Skeletal muscle satellite cell (primary cell): ENCODE data around the gene FOXK2.
"Not testable (repeated sequence)": the region's sequence is repeated elsewhere in the genome, so short reads cannot be mapped to it uniquely, and the experiment has no call there.

ENCODE experiments used
- H3K27me3 ChIP-seq: 2 replicates; pipeline ENCODE4 v1.7.0; 2013; ENCODE audit warnings: low read length; ENCODE audit not compliant: control insufficient read depth, insufficient read depth
- H3K36me3 ChIP-seq: 2 replicates; pipeline ENCODE4 v1.7.0; 2013; ENCODE audit warnings: mild to moderate bottlenecking, control low read depth, low read length; ENCODE audit not compliant: insufficient read depth
- H3K4me1 ChIP-seq: 2 replicates; pipeline ENCODE4 v1.7.0; 2013; ENCODE audit warnings: low read length; ENCODE audit not compliant: control insufficient read depth, insufficient read depth
- H3K4me2 ChIP-seq: 2 replicates; pipeline ENCODE4 v1.7.0; 2013; ENCODE audit warnings: mild to moderate bottlenecking, low read length
- H3K4me3 ChIP-seq: 2 replicates; pipeline ENCODE4 v1.7.0; 2013; ENCODE audit warnings: low read length
- H3K9ac ChIP-seq: 2 replicates; pipeline ENCODE4 v1.7.0; 2013; ENCODE audit warnings: mild to moderate bottlenecking, low read depth, low read length, moderate library complexity
- H3K9me3 ChIP-seq: replicated peaks from 2 replicates; pipeline ENCODE4 v1.7.0; 2013; ENCODE audit warnings: mild to moderate bottlenecking, control low read depth, low read length

FOXK2 gene

DNA sequence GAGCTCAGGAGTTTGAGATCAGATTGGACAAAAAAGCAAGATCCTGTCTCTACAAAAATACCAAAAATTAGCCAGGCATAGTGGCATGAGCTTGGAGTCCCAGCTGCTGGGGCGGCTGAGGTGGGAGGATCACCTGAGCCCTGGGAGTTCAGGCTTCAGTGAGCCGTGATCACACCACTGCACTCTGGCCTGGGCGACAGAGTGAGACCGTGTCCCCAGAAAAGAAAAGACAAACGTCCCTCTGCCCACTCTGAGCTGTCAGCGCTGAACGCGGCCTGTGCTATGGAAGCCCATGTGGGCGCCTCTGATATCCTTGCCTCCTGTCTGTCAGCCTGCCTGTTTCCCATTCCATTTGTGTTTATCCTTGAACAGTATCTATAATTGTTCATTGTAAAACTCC is 50.7 kb downstream of the FOXK2 start:
- no peak overlapping the region for H3K4me2 ChIP-seq
- peaks cover 73% of the 10 kb centered on the region for H3K36me3 ChIP-seq
- H3K4me1 ChIP-seq = peaks cover 20% of the 10 kb centered on the region
- no peak overlapping the region for H3K9ac ChIP-seq
- H3K9me3 ChIP-seq = no peaks in the 10 kb centered on the region
- no peaks in the 10 kb centered on the region for H3K27me3 ChIP-seq
- H3K4me3 ChIP-seq = no peak overlapping the region

DNA sequence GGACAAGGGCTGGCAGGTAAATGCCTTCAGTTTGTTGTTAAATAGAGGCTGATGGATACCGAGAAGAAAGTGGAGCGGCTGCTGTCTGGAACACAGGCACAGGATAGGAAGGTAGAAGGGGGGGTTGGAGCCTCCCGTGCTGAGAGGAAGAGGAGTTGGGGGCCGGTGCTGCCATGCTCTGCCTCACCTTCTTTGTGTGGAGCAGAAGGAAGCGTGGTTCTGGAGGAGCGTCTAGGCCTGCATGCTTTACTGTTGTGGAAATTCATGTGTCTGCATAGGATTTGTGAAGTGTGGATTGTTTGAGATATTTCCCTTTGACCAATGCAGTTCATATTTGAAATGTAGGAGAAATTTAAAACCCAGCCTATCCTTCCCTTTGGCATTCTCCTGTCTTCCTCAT is 52.3 kb downstream of the FOXK2 start:
- H3K4me1 ChIP-seq = peaks cover 12% of the 10 kb centered on the region
- no peaks in the 10 kb centered on the region for H3K27me3 ChIP-seq
- no peak overlapping the region for H3K4me3 ChIP-seq
- no peak overlapping the region for H3K9ac ChIP-seq
- H3K36me3 ChIP-seq = peaks cover 67% of the 10 kb centered on the region
- no peak overlapping the region for H3K4me2 ChIP-seq
- no peaks in the 10 kb centered on the region for H3K9me3 ChIP-seq

DNA sequence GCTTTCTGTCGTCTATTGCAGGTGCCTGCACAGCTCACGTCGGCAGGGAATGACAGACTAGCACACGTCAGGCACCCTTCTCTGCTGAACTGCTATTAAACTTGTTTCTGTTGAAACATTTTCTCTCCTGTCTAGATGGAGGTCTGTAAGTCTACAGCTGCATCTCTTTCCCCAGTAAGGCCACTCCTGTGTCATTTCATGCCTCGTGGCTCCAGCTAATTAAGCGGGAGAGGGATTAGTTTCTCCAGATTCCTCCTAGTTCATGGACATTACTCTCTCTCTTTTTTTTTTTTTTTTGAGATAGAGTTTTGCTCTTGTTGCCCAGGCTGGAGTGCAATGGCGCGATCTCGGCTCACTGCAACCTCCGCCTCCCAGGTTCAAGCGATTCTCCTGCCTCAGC is 54.5 kb downstream of the FOXK2 start:
- no peak overlapping the region for H3K4me3 ChIP-seq
- no peaks in the 10 kb centered on the region for H3K27me3 ChIP-seq
- no peak overlapping the region for H3K4me2 ChIP-seq
- no peaks in the 10 kb centered on the region for H3K9me3 ChIP-seq
- peaks cover 63% of the 10 kb centered on the region for H3K36me3 ChIP-seq
- no peak overlapping the region for H3K9ac ChIP-seq
- H3K4me1 ChIP-seq = peaks cover 2% of the 10 kb centered on the region

DNA sequence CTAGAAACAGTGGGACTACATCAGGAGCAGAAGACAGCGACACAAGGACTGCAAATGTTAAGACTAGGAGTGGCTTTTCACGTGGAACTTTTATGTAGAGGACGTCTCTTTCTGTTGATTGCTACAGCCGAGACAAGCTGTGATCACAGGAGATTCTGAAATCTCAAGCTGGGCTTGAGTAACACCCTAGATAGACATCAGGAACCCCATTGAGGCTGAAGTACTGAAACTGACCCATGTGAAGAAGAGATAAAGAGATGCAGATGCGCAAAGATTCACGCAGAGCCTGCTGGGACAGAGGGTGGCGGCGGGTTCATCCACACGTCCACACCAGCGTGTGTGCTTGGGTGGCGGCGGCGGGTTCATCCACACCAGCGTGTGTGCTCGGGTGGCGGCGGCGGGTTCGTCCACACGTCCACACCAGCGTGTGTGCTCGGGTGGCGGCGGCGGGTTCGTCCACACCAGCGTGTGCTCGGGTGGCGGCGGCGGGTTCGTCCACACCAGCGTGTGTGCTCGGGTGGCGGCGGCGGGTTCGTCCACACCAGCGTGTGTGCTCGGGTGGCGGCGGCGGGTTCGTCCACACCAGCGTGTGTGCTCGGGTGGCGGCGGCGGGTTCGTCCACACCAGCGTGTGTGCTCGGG is 56.2 kb downstream of the FOXK2 start:
- H3K9ac ChIP-seq, H3K9me3 ChIP-seq, H3K4me2 ChIP-seq, H3K4me3 ChIP-seq, H3K4me1 ChIP-seq, H3K27me3 ChIP-seq: not testable (repeated sequence)
- peaks cover 50% of the 10 kb centered on the region for H3K36me3 ChIP-seq

DNA sequence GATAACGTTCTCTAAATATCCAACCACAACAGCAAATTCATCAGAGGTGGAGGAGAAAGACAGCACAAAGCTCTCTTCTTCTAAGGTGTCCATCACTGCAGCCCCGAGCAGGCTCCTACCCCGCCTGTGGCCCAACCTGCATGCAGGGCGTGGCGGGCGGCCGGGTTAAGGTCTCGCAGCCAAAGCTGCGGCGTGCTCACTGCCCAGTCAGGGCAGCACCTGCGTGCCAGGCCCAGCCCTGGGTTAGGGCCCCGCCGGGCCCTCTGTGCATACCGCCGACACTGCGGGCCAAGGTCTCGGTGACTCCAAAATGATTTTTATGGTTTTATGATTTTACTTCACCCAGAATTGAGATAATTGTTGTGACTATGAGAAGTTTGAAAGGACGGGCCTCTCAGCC is 57.8 kb downstream of the FOXK2 start:
- Histone ChIP-seq H3K9ac (no peak overlapping the region), H3K27me3 (no peaks in the 10 kb centered on the region), H3K9me3 (no peaks in the 10 kb centered on the region), H3K36me3 (peaks cover 38% of the 10 kb centered on the region), H3K4me3 (no peak overlapping the region), H3K4me1 (no peaks in the 10 kb centered on the region), H3K4me2 (no peak overlapping the region)

DNA sequence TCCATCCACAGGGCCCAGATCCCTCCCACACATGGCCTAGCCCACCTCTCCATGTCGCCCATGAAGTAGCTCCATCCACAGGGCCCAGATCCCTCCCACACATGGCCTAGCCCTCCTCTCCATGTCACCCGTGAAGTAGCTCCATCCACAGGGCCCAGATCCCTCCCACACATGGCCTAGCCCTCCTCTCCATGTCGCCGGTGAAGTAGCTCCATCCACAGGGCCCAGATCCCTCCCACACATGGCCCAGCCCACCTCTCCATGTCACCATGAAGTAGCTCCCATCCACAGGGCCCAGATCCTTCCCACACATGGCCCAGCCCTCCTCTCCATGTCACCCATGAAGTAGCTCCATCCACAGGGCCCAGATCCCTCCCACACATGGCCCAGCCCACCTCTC is 60.4 kb downstream of the FOXK2 start:
- not testable (repeated sequence) for H3K27me3 ChIP-seq, H3K4me2 ChIP-seq, H3K4me1 ChIP-seq, H3K9me3 ChIP-seq, H3K9ac ChIP-seq, H3K4me3 ChIP-seq
- peaks cover 35% of the 10 kb centered on the region for H3K36me3 ChIP-seq

DNA sequence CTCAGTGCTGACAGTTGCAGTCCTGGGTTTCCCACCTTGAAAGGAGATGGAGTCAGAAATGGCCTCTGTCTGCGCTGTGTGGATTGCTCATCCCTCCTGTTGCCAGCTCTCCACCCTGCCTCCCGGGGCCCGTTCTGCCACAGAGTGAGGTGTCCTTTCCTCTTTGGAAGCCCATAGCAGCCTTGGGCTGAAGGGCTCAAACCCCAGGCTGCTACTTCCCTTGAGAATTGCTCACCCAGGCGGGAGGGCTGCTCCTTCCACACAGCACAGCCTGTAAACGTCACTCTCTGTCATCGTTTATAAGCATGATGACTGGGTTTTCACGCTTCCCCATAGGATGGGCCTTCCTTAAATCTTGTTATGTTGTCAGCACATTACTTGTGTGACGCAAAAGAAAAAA is 62.7 kb downstream of the FOXK2 start:
- H3K4me1 ChIP-seq = no peaks in the 10 kb centered on the region
- H3K27me3 ChIP-seq = no peaks in the 10 kb centered on the region
- H3K4me3 ChIP-seq = no peak overlapping the region
- H3K9ac ChIP-seq = no peak overlapping the region
- no peaks in the 10 kb centered on the region for H3K9me3 ChIP-seq
- H3K36me3 ChIP-seq = peaks cover 38% of the 10 kb centered on the region
- H3K4me2 ChIP-seq = no peak overlapping the region

DNA sequence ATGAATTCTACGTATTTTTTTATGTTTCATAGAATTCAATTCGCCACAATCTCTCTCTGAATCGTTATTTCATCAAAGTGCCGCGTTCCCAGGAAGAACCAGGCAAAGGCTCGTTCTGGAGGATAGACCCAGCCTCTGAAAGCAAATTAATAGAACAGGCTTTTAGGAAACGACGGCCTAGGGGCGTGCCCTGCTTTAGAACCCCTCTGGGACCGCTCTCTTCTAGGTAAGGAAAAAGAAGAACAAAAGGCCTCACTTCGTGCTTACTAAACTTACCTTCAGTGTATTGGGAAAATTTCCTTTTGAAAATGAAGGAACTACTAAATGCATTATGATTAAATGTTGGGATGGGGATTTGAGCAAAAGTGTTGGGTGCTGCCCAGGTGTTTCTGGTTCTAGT is 63.2 kb downstream of the FOXK2 start:
- Histone ChIP-seq H3K4me3 (no peak overlapping the region), H3K4me1 (no peaks in the 10 kb centered on the region), H3K9ac (no peak overlapping the region), H3K4me2 (no peak overlapping the region), H3K9me3 (no peaks in the 10 kb centered on the region), H3K27me3 (no peaks in the 10 kb centered on the region), H3K36me3 (peaks cover 42% of the 10 kb centered on the region)

DNA sequence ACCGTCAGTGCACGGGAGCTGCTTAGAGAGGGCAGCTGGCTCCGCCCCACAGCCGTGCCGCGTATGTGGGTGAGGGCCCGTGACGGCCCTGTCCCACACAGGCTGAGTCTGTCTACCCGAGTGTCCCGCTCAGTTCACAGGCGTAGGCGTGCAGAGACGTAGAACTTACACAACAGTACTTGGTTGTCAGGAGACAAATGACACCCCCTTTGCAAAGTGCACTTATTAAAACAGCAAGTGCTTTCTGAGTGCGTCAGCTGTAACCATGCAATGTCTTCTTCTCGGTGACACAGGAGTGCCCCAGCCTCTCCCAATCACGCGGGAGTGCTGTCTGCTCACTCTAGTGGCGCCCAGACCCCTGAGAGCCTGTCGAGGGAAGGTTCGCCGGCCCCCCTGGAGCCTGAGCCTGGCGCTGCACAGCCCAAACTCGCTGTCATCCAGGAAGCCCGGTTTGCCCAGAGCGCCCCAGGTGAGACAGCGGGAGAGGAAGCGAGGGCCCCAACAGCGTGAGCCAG is 64.2 kb downstream of the FOXK2 start:
- Histone ChIP-seq H3K9ac (no peak overlapping the region), H3K27me3 (no peaks in the 10 kb centered on the region), H3K36me3 (peaks cover 41% of the 10 kb centered on the region), H3K4me2 (no peak overlapping the region), H3K4me1 (no peaks in the 10 kb centered on the region), H3K9me3 (no peaks in the 10 kb centered on the region), H3K4me3 (no peak overlapping the region)

DNA sequence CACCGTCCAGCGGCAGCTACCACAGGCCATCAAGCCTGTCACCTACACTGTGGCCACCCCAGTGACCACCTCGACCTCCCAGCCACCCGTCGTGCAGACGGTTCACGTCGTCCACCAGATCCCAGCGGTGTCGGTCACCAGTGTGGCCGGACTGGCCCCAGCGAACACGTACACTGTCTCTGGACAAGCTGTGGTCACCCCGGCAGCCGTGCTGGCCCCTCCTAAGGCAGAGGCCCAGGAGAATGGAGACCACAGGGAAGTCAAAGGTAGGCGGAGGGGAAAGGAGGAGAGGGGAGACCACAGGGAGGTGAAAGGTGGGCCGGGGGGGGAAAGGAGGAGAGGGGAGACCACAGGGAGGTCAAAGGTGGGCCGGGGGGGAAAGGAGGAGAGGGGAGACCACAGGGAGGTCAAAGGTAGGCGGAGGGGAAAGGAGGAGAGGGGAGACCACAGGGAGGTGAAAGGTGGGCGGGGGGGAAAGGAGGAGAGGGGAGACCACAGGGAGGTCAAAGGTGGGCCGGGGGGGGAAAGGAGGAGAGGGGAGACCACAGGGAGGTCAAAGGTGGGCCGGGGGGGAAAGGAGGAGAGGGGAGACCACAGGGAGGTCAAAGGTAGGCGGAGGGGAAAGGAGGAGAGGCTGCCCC is 66.5 kb downstream of the FOXK2 start:
- H3K27me3 ChIP-seq, H3K4me1 ChIP-seq, H3K4me3 ChIP-seq, H3K9ac ChIP-seq, H3K9me3 ChIP-seq, H3K4me2 ChIP-seq: not testable (repeated sequence)
- H3K36me3 ChIP-seq = peaks cover 38% of the 10 kb centered on the region

DNA sequence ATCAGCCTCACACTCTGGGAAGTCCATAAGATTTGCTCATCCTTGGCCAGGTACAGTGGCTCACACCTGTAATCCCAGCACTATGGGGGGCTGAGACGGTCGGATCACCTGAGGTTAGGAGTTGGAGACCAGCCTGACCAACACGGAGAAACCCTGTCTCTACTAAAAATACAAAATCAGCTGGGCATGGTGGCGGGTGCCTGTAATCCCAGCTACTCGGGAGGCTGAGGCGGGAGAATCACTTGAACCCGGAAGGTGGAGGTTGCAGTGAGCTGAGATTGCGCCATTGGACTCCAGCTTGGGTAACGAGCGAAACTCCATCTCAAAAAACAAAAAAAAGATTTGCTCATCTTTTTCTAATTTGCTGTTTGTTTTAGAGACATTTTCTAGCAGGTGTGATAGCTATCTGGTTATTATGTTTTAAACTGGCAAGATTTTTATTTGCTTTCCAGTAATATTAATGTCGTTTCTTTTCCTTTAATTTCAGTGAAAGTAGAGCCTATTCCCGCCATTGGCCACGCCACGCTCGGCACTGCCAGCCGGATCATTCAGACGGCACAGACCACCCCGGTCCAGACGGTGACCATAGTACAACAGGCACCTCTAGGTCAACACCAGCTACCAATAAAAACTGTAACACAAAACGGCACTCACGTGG is 67.2 kb downstream of the FOXK2 start:
- no peak overlapping the region for H3K4me2 ChIP-seq
- H3K9me3 ChIP-seq = no peaks in the 10 kb centered on the region
- no peaks in the 10 kb centered on the region for H3K27me3 ChIP-seq
- peaks cover 6% of the 10 kb centered on the region for H3K4me1 ChIP-seq
- H3K9ac ChIP-seq = no peak overlapping the region
- peaks cover 44% of the 10 kb centered on the region for H3K36me3 ChIP-seq
- no peak overlapping the region for H3K4me3 ChIP-seq
